Hepatocyte (in vitro differentiated cells): Measurements from ENCODE around the gene MRPS22.

Experiments used
- CTCF ChIP-seq: fragments of 200-600 bp; sonication (generic); IDR thresholded peaks from 2 replicates; pipeline ENCODE4 v1.5.1; 2016; ENCODE audit warnings: antibody characterized with exemption, mild to moderate bottlenecking; ENCODE audit not compliant: poor library complexity
- EZH2 ChIP-seq: fragments of 200-600 bp; sonication (generic); IDR thresholded peaks from 2 replicates; pipeline ENCODE4 v1.6.1; 2016; ENCODE audit warnings: antibody characterized with exemption, mild to moderate bottlenecking, borderline replicate concordance

- TF ChIP-seq EZH2 (no peak), CTCF (no peak)
These were observed 33.6 kb downstream of the MRPS22 start for GRCh38 chr3:139377378-139377777.
